DMS114 treated with DMSO at 0.1 percent for 48 hours (cell line): ENCODE measurements around the gene COL20A1.

ENCODE experiments used
- DNase-seq: peaks from one replicate; lab custom pipeline; 2025; ENCODE audit not compliant: unreplicated experiment; lab: John Stamatoyannopoulos, UW

The COL20A1 gene

GRCh38 chr20:63346131-63347080 lies 53.4 kb downstream of the COL20A1 start:
- DNase-seq, result no peak

GRCh38 chr20:63347081-63347741 lies 54.2 kb downstream of the COL20A1 start:
- DNase-seq, result no peak

- DNase-seq, result no peak
These were observed 55.2 kb downstream of the COL20A1 start for GRCh38 chr20:63347950-63348827.

DNA sequence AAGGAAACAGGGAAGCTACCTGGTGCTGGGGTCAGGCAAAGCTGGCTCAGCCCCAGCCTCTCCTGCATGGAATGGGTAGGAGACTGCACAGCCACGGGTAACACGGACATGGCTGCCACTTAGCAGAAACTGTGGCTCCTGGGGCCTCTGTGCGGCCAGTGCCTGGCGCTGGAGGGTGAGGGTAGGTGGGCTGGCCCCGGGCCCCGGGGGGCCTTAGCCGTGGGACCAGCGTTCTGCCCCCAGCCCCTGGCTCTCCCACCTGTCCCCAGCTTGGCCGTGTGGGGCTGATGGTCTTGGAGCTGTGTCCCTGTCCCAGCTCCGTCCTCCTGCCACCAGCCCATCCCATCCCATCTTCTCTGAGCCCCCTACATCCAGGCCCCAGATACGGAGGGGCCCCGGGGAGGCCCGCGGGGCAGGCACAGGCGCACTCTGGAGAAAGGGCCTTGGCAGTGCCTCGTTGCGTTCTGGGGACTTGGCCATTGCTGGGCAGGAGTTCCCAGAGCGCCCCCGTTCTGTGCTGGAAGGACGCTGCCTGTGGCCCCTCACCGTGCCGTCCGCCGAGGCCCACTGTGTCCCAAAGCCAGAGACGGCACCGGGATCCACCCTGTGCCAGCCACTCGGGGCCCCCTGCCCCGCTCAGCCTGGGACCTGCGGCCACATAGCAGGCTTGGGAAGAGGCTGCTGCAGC lies 56.0 kb downstream of the COL20A1 start:
- no peak for DNase-seq

GRCh38 chr20:63349516-63349895 lies 56.5 kb downstream of the COL20A1 start:
- DNase-seq, result no peak

DNA sequence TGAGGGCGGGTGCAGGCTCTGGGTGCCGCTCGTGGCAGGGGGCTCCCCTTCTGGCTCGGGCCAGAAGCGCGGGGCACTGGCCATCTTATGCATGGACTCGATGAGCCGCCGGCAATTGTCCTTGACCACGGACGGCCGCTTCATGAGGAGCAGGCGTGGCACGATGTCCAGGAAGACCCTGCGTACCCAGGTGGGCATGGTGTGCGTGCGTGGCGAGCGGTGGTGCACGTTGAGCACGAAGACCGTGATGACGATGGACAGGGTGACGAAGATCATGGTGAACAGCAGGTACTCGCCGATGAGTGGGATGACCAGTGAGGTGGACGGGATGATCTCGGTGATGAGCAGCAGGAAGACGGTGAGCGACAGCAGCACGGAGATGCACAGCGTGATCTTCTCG lies 57.2 kb downstream of the COL20A1 start:
- no peak for DNase-seq

DNA sequence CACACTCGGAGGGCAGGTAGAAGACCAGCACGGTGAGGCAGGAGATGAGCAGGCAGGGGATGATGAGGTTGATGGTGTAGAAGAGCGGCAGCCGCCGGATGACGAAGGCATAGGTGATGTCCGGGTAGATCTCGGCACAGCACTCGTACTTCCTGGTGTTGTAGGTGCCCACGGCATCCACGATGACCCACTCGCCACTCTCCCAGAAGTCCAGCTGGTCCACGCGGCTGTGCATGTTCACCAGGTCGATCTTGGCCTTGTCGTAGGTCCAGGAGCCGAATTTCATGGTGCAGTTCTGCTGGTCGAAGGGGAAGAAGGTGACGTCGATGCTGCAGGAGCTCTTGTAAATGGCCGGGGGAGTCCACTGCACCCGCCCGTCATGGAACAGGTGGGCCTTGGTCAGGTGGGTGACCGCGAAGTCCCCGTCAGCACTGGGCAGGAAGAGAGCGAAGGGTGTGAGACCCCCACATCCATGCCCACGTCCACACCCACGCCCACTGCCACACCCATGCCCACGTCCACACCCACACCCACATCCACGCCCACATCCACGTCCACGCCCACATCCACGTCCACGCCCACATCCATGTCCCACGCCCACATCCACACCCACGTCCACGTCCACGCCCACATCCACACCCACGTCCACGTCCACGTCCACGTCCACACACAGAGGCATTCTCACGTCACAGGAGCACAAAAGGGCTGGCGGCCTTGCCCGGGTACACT lies 57.8 kb downstream of the COL20A1 start:
- DNase-seq, result no peak

DNA sequence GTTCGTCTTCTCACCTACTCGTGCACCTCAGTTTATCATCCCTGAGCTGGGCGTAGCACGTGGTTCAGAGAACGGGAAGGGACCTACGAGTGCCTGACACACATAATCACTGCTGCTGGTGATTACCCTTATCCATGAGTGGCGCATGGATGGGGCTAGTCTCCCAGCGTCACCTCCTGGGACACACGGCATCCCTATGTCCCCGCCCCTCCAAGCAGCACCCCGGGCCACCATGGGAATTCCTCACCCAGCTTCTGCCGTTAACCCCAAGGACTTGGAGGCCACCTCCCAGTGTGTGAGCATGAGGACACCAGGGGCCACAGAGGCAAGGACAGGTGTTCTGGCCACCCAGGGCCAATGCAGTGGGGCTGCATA lies 58.3 kb downstream of the COL20A1 start:
- no peak for DNase-seq

GRCh38 chr20:63351811-63352591 lies 59.0 kb downstream of the COL20A1 start:
- DNase-seq, result no peak

GRCh38 chr20:63352811-63353221 lies 59.8 kb downstream of the COL20A1 start:
- DNase-seq, result no peak

GRCh38 chr20:63354636-63355350 lies 61.8 kb downstream of the COL20A1 start:
- no peak for DNase-seq

DNA sequence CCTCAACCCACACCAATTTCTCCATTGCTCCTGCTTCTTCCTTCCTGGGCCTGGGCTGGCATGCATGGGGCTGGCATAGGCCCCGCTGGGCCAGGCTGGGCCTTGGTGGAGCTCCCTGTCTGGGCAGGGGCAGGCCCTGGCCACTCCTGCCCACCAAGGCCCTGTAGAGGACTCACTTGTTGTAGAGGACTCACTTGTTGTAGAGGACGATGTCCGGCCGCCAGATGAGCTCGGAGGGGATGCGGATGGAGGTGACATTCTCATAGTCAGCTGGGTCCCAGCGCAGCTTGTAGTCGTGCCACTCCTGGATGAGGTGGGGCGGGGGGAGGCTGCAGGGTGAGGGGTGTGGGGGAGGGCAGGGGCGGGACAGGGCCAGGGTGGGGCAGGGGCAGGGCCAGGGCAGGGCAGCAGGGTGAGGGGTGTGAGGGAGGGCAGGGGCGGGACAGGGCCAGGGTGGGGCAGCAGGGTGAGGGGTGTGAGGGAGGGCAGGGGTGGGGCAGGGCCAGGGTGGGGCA lies 62.9 kb downstream of the COL20A1 start:
- no peak for DNase-seq

- DNase-seq, result no peak
These were observed 63.5 kb downstream of the COL20A1 start for GRCh38 chr20:63356511-63356910.

GRCh38 chr20:63356931-63357879 lies 64.2 kb downstream of the COL20A1 start:
- DNase-seq, result no peak

DNA sequence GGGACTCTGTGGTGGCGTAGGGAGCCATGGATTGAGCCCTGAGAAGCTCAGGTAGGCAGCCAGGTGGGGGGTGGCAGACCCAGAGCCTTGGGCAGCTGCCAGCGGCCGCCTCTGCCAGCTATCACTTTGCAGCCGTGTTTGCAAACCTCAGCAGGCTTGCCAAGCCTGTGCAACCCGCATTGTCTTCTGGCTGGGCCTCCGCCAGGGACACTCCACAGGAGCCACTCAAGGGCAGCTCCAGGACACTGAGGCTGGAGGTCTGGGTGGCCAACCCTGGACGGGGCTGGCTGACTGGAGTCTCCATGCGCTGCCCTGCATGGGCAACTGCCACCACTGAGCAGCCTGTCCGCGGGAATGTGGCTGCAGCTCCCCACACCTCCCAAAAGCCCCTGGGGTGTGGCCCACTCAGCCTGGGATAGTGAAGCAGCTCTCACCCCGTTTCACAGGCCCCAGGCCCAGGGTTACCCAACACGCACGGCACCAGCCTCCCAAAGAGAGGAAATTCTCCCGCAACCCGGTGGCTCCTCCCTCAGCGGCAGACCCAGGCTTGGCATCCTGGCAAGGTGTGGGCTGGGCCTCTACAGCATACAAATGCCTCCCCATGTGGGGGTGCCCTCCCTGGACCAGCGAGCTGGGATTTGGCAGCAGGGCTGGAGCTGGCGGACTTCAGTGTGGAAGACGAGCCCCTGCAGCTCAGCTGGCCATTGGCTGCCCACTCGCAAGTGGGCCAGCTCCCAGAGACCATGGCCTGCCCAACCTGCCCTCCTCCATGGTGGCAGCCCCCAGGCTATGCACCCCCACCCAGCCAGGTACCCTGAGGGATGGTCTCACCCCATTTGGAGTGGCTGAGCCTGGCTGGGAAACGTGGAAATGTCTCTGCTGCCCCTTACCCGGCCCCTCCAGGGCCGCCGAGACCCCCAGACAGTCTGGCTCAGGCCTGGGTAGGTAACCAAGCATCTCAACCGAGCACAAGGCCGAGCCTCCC lies 65.2 kb downstream of the COL20A1 start:
- DNase-seq, result no peak
